WERI-Rb-1 (cell line): Measurements from ENCODE around the gene IRS2.

Source experiments
- DNase-seq: peaks from one replicate; pipeline ENCODE4 v3.0.0-alpha.2; 2020
- H3K27ac ChIP-seq: fragments of 250-450 bp; sonication (Bioruptor Pico); 2 replicates; pipeline ENCODE4 v1.5.1; 2020; ENCODE audit warnings: mild to moderate bottlenecking, moderate library complexity
- H3K27me3 ChIP-seq: fragments of 250-450 bp; sonication (Bioruptor Pico); 2 replicates; pipeline ENCODE4 v1.5.1; 2021; ENCODE audit warnings: mild to moderate bottlenecking, low read depth, moderate library complexity; ENCODE audit not compliant: insufficient read depth, severe bottlenecking
- H3K36me3 ChIP-seq: fragments of 250-450 bp; sonication (Bioruptor Pico); 2 replicates; pipeline ENCODE4 v1.5.1; 2020; ENCODE audit warnings: mild to moderate bottlenecking, moderate library complexity
- H3K4me3 ChIP-seq: 2 replicates; pipeline ENCODE4 v1.5.1; 2011; ENCODE audit warnings: low read depth, mild to moderate bottlenecking, control low read depth, low read length
- H3K9me3 ChIP-seq: fragments of 250-450 bp; sonication (Bioruptor Pico); 2 replicates; pipeline ENCODE4 v1.5.1; 2021; ENCODE audit warnings: mild to moderate bottlenecking, moderate library complexity; ENCODE audit not compliant: severe bottlenecking
- CTCF ChIP-seq: IDR thresholded peaks from 2 replicates; pipeline ENCODE4 v1.5.1; 2011; ENCODE audit warnings: low read depth, mild to moderate bottlenecking, control low read depth, inconsistent platforms, low read length

Gene IRS2

GRCh38 chr13:109717686-109718085 lies 68.7 kb downstream of the IRS2 start:
- Histone ChIP-seq H3K27ac (no peak overlapping the region), H3K4me3 (no peak overlapping the region), H3K27me3 (no peaks in the 10 kb centered on the region), H3K9me3 (no peaks in the 10 kb centered on the region), H3K36me3 (no peaks in the 10 kb centered on the region)
- TF ChIP-seq CTCF = no peak
- DNase-seq = no peak

- DNase-seq = peak; percentile 78
- Histone ChIP-seq H3K36me3 (no peaks in the 10 kb centered on the region), H3K27me3 (no peaks in the 10 kb centered on the region), H3K9me3 (no peaks in the 10 kb centered on the region), H3K4me3 (no peak overlapping the region), H3K27ac (peak overlapping the region; percentile 14; the same call in 1 of the 2 replicates)
- peak; percentile 39 for TF ChIP-seq CTCF
These were observed 70.5 kb downstream of the IRS2 start for GRCh38 chr13:109715902-109716301.

- DNase-seq = no peak
These were observed 72.7 kb downstream of the IRS2 start for GRCh38 chr13:109713681-109714080.

GRCh38 chr13:109712124-109712722 lies 74.2 kb downstream of the IRS2 start:
- DNase-seq = peak; percentile 42
- H3K4me3 ChIP-seq = no peak overlapping the region
- no peaks in the 10 kb centered on the region for H3K27me3 ChIP-seq
- no peaks in the 10 kb centered on the region for H3K9me3 ChIP-seq
- no peak overlapping the region for H3K27ac ChIP-seq
- TF ChIP-seq CTCF = no peak
- no peaks in the 10 kb centered on the region for H3K36me3 ChIP-seq

More at GRCh38 chr13:109713681-109714080, 72.7 kb downstream of the IRS2 start:
- no peak overlapping the region for H3K27ac ChIP-seq
- H3K36me3 ChIP-seq = no peaks in the 10 kb centered on the region
- no peaks in the 10 kb centered on the region for H3K27me3 ChIP-seq
- TF ChIP-seq CTCF = no peak
- no peaks in the 10 kb centered on the region for H3K9me3 ChIP-seq
- no peak overlapping the region for H3K4me3 ChIP-seq

GRCh38 chr13:109707742-109708617 lies 78.4 kb downstream of the IRS2 start:
- Histone ChIP-seq H3K27me3 (no peaks in the 10 kb centered on the region), H3K36me3 (no peaks in the 10 kb centered on the region), H3K4me3 (no peak overlapping the region), H3K27ac (no peak overlapping the region), H3K9me3 (no peaks in the 10 kb centered on the region)
- TF ChIP-seq CTCF = no peak
- DNase-seq = no peak
